Neuronal stem cell (in vitro differentiated cells): ENCODE measurements around the gene LRP4. TPM values are rescaled to one million over a fixed set of nuclear protein-coding genes. Genes with fewer than 3 reads are reported as not detected.

Experiments
- DNase-seq: peaks from one replicate; pipeline ENCODE4 v3.0.0-alpha.2; 2013; ENCODE audit warnings: low spot score
- H2AFZ ChIP-seq: one replicate; pipeline ENCODE4 v1.6.1; 2013; ENCODE audit warnings: mild to moderate bottlenecking, low read length, inconsistent platforms
- H2AK5ac ChIP-seq: 2 replicates; pipeline ENCODE4 v1.6.1; 2013; ENCODE audit warnings: low read depth, mild to moderate bottlenecking, inconsistent platforms, low read length, moderate library complexity, mixed read lengths
- H2BK120ac ChIP-seq: 2 replicates; pipeline ENCODE4 v1.6.1; 2013; ENCODE audit warnings: low read depth, mild to moderate bottlenecking, inconsistent platforms, low read length, moderate library complexity, mixed read lengths
- H2BK12ac ChIP-seq: one replicate; pipeline ENCODE4 v1.6.1; 2013; ENCODE audit warnings: low read length, inconsistent platforms
- H2BK15ac ChIP-seq: 2 replicates; pipeline ENCODE4 v1.6.1; 2013; ENCODE audit warnings: mild to moderate bottlenecking, low read length, inconsistent platforms, mixed read lengths
- H2BK5ac ChIP-seq: one replicate; pipeline ENCODE4 v1.6.1; 2013; ENCODE audit warnings: inconsistent platforms, mild to moderate bottlenecking, low read length, moderate library complexity
- H3K14ac ChIP-seq: one replicate; pipeline ENCODE4 v1.6.1; 2013; ENCODE audit warnings: low read length, inconsistent platforms
- H3K18ac ChIP-seq: 2 replicates; pipeline ENCODE4 v1.6.1; 2013; ENCODE audit warnings: low read length, inconsistent platforms
- H3K23ac ChIP-seq: 2 replicates; pipeline ENCODE4 v1.6.1; 2013; ENCODE audit warnings: low read depth, mild to moderate bottlenecking, mixed read lengths, low read length, inconsistent platforms; ENCODE audit not compliant: poor library complexity
- H3K27ac ChIP-seq: replicated peaks from 3 replicates; pipeline ENCODE4 v1.5.1; 2013; ENCODE audit warnings: low read length, inconsistent platforms
- H3K27me3 ChIP-seq, 3 experiments: 2 replicates each; pipeline ENCODE4 v1.6.1; 2013; ENCODE audit warnings: low read length in 3 of 3, mild to moderate bottlenecking in 2 of 3, inconsistent platforms in 1 of 3, low read depth in 1 of 3, mixed read lengths in 1 of 3, moderate library complexity in 1 of 3; ENCODE audit not compliant: control insufficient read depth in 3 of 3, insufficient read depth in 3 of 3
- H3K36me3 ChIP-seq, 2 donors: replicated peaks in 1 of 2; 2 replicates each; pipeline ENCODE4 v1.6.1; 2013; ENCODE audit warnings: low read length in 2 of 2; ENCODE audit not compliant: control insufficient read depth in 2 of 2, insufficient read depth in 2 of 2
- H3K4ac ChIP-seq: 2 replicates; pipeline ENCODE4 v1.6.1; 2013; ENCODE audit warnings: inconsistent platforms, mild to moderate bottlenecking, low read length, moderate library complexity
- H3K4me1 ChIP-seq, 2 donors: 1 replicate in 1 of 2; 2 replicates in 1 of 2; pipeline ENCODE4 v1.6.1; 2013; ENCODE audit warnings: low read length in 2 of 2, low read depth in 1 of 2; ENCODE audit not compliant: control insufficient read depth in 2 of 2, insufficient read depth in 1 of 2
- H3K4me2 ChIP-seq: one replicate; pipeline ENCODE4 v1.6.1; 2013; ENCODE audit warnings: mild to moderate bottlenecking, low read length, inconsistent platforms; ENCODE audit not compliant: insufficient read depth, poor library complexity, severe bottlenecking
- H3K4me3 ChIP-seq, 2 donors: 2 replicates each; pipeline ENCODE4 v1.5.1; 2013; ENCODE audit warnings: low read length in 2 of 2, mild to moderate bottlenecking in 2 of 2, inconsistent platforms in 1 of 2, moderate library complexity in 1 of 2
- H3K79me1 ChIP-seq: one replicate; pipeline ENCODE4 v1.6.1; 2013; ENCODE audit warnings: low read depth, mild to moderate bottlenecking, inconsistent platforms, low read length, moderate library complexity
- H3K9ac ChIP-seq: one replicate; pipeline ENCODE4 v1.6.1; 2013; ENCODE audit warnings: mild to moderate bottlenecking, low read depth, low read length, inconsistent platforms; ENCODE audit not compliant: poor library complexity
- H3K9me3 ChIP-seq, 2 donors: replicated peaks in 1 of 2; 2 replicates each; pipeline versions ENCODE3 to v1.6.1; 2013; ENCODE audit warnings: low read length in 2 of 2, mild to moderate bottlenecking in 2 of 2, inconsistent platforms in 1 of 2, low read depth in 1 of 2, mixed read lengths in 1 of 2, moderate library complexity in 1 of 2; ENCODE audit not compliant: control insufficient read depth in 2 of 2, insufficient read depth in 1 of 2
- H4K8ac ChIP-seq: one replicate; pipeline ENCODE4 v1.6.1; 2013; ENCODE audit warnings: low read depth, mild to moderate bottlenecking, inconsistent platforms, low read length, moderate library complexity
- H4K91ac ChIP-seq: one replicate; pipeline ENCODE4 v1.6.1; 2013; ENCODE audit warnings: low read length, low read depth, mild to moderate bottlenecking, inconsistent platforms; ENCODE audit not compliant: poor library complexity
- WGBS, 2 donors: extraction: QIAGEN DNeasy Blood & Tissue Kit; methylation state at CpG; one replicate each; pipeline ENCODE4 v1.1.7; 2013; ENCODE audit warnings: missing lambda C conversion rate in 2 of 2, mixed read lengths in 1 of 2; ENCODE audit not compliant: insufficient read length in 2 of 2, insufficient replicate concordance in 1 of 2; ENCODE audit errors: extremely low coverage in 2 of 2; 5-methylcytosine and 5-hydroxymethylcytosine counted together
- polyA plus RNA-seq, 2 experiments: library from polyadenylated mRNA; stranded (reverse); fragments of 200-250 nt; gene quantifications; one replicate each; pipeline ENCODE4 v1.2.3, GENCODE V29; 2013

The LRP4 gene, protein sequence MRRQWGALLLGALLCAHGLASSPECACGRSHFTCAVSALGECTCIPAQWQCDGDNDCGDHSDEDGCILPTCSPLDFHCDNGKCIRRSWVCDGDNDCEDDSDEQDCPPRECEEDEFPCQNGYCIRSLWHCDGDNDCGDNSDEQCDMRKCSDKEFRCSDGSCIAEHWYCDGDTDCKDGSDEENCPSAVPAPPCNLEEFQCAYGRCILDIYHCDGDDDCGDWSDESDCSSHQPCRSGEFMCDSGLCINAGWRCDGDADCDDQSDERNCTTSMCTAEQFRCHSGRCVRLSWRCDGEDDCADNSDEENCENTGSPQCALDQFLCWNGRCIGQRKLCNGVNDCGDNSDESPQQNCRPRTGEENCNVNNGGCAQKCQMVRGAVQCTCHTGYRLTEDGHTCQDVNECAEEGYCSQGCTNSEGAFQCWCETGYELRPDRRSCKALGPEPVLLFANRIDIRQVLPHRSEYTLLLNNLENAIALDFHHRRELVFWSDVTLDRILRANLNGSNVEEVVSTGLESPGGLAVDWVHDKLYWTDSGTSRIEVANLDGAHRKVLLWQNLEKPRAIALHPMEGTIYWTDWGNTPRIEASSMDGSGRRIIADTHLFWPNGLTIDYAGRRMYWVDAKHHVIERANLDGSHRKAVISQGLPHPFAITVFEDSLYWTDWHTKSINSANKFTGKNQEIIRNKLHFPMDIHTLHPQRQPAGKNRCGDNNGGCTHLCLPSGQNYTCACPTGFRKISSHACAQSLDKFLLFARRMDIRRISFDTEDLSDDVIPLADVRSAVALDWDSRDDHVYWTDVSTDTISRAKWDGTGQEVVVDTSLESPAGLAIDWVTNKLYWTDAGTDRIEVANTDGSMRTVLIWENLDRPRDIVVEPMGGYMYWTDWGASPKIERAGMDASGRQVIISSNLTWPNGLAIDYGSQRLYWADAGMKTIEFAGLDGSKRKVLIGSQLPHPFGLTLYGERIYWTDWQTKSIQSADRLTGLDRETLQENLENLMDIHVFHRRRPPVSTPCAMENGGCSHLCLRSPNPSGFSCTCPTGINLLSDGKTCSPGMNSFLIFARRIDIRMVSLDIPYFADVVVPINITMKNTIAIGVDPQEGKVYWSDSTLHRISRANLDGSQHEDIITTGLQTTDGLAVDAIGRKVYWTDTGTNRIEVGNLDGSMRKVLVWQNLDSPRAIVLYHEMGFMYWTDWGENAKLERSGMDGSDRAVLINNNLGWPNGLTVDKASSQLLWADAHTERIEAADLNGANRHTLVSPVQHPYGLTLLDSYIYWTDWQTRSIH (N-terminal part only)
- polyA plus RNA-seq (2013, experiment 1 of 2): 8.9 TPM
- polyA plus RNA-seq (2013, experiment 2 of 2): 9.0 TPM

DNA sequence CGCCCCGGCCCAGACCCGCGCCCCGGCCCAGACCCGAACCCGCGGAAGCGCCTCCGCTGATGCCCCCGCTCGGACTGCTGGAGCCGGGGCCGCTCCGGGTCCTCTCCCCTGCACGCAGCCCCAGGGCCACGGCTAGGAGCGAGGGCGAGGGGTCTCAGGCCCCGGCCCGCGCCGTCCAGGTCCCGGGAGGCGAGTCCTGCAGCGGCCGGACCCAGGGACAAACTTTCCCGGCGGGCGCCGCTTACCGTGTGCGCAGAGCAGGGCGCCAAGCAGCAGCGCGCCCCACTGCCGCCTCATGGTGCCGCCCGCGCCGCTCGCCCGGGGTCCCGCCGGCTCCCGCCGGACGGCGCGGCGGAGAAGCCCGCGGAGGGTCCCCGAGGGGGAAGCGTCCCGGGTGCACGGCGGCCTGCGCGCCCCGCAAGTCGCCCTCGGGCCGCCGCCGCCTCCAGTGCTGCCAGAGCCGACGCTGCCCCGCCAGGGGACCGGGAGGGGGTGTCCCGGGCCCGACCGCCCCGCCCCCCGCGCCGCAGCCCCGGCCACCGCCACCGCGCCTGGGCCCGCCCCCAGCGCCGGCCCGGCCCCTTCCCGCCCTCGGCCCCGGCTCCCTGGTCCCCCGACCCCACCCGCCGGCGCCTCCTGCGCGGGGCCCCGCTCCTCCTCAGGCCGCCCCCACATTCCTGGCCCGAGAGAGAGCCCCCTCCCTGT lies at the start of gene LRP4:
Gene LRP4 (minus strand): TSS at position 468 of the 705 bp plus-strand sequence. CDS start 171 bp downstream, at position 297.
- Histone ChIP-seq H4K91ac (no peak within 1 kb of the TSS), H2BK12ac (no peak within 1 kb of the TSS), H3K9me3 (no peaks in the 10 kb centered on the region), H3K14ac (peak within 1 kb of the TSS; percentile 78), H2AFZ (peak within 1 kb of the TSS; percentile 84), H4K8ac (no peak within 1 kb of the TSS), H3K9ac (peak within 1 kb of the TSS; percentile 80), H3K23ac (peak within 1 kb of the TSS; percentile 20), H2BK120ac (no peak within 1 kb of the TSS), H2AK5ac (peak within 1 kb of the TSS; percentile 57), H2BK15ac (peak within 1 kb of the TSS; percentile 87), H3K4me3 (peak within 1 kb of the TSS; percentile 74 to 91), H3K36me3 (no peaks in the 10 kb centered on the region), H3K79me1 (peaks cover 7% of the 10 kb centered on the region), H2BK5ac (peak within 1 kb of the TSS; percentile 77), H3K18ac (peak within 1 kb of the TSS; percentile 94), H3K4ac (no peak within 1 kb of the TSS), H3K27ac (no peak within 1 kb of the TSS), H3K27me3 (no peaks in the 10 kb centered on the region), H3K4me2 (peak within 1 kb of the TSS; percentile 91), H3K4me1 (peaks cover 24 to 37% of the 10 kb centered on the region in 2 donors)
- WGBS, 2 donors: no CpG with 5 or more reads among the region's 97 CpGs
- DNase-seq: no peak

DNA sequence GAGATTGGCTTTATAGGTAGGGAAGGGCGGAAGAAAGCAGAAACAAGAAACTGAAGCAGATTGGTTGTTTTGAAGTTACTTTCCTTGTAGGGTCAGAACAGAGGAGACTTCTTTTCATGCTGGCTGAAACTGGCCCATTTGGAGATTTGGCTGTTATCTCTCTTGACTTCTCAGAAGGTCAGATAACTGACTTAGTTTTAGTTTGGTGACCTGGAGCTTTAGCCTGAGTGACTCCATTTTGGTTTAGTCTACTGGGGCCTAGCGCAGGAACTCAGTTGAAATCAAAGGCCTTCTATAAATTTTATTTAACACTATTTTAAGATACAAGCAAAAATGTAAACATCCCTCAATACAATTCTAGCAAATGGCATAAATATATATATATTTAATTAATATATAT lies 49.6 kb upstream of the LRP4 start:
- Histone ChIP-seq H3K4me2 (no peak overlapping the region), H2BK12ac (no peak overlapping the region), H3K27ac (no peak overlapping the region), H3K4ac (no peak overlapping the region), H3K4me3 (no peak overlapping the region), H3K4me1 (no peaks in the 10 kb centered on the region), H3K23ac (no peak overlapping the region), H2AK5ac (no peak overlapping the region), H3K18ac (no peak overlapping the region), H2BK5ac (no peak overlapping the region), H2BK15ac (no peak overlapping the region), H4K91ac (no peak overlapping the region), H3K9ac (no peak overlapping the region), H3K36me3 (peaks cover 0 to 10% of the 10 kb centered on the region in 2 donors), H3K79me1 (no peaks in the 10 kb centered on the region), H3K27me3 (no peaks in the 10 kb centered on the region), H4K8ac (no peak overlapping the region), H2AFZ (no peak overlapping the region), H2BK120ac (no peak overlapping the region), H3K14ac (no peak overlapping the region), H3K9me3 (peaks cover 0 to 5% of the 10 kb centered on the region in 2 donors)
- WGBS, 2 donors: no CpG with 5 or more reads among the region's 2 CpGs
- DNase-seq: no peak

DNA sequence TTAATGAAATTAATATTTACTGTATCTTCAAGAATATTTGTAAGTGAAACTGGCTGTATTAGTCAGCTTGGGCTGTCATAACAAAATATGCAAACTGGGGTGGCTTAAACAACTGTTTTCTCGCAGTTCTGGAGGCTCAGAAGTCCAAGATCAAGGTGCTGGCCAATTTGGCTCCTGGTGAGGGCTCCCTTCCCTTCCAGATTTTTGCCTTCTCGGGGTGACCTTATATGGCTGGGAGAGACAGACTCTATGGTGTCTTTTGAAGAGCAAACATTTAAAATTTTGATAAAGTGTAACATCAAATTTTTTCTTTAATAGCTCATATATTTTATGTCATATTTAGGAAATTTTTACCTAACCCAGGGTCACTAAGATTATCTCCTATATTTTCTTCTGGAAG lies 48.4 kb upstream of the LRP4 start:
- no peaks in the 10 kb centered on the region for H3K79me1 ChIP-seq

More for the DNA sequence above, 48.4 kb upstream of the LRP4 start:
- H3K9me3 ChIP-seq: peaks cover 0 to 5% of the 10 kb centered on the region in 2 donors
- H2BK5ac ChIP-seq: no peak overlapping the region
- no peak overlapping the region for H3K18ac ChIP-seq
- H3K4me1 ChIP-seq: no peaks in the 10 kb centered on the region
- no peak overlapping the region for H3K14ac ChIP-seq
- H3K9ac ChIP-seq: no peak overlapping the region
- no peak overlapping the region for H3K4me3 ChIP-seq
- H2AK5ac ChIP-seq: no peak overlapping the region
- H3K4ac ChIP-seq: no peak overlapping the region
- H2BK12ac ChIP-seq: no peak overlapping the region
- H2BK120ac ChIP-seq: no peak overlapping the region
- no peak overlapping the region for H4K8ac ChIP-seq
- H3K4me2 ChIP-seq: no peak overlapping the region
- H3K27ac ChIP-seq: no peak overlapping the region
- DNase-seq: no peak
- WGBS, 2 donors: no CpG with 5 or more reads among the region's 2 CpGs
- H4K91ac ChIP-seq: no peak overlapping the region
- no peak overlapping the region for H3K23ac ChIP-seq
- no peaks in the 10 kb centered on the region for H3K27me3 ChIP-seq
- H3K36me3 ChIP-seq: peaks cover 0 to 10% of the 10 kb centered on the region in 2 donors
- H2BK15ac ChIP-seq: no peak overlapping the region
- H2AFZ ChIP-seq: no peak overlapping the region
